Measurements from ENCODE around the gene CCDC116. TPM values are rescaled to one million over a fixed set of nuclear protein-coding genes. Genes with fewer than 3 reads are reported as not detected.

The CCDC116 gene
- total RNA-seq: 1 to 10 TPM in 2 of 6 donors, under 1 TPM in 2, not detected in 2; 0.26 to 4.2 (median 0.97) TPM

DNA sequence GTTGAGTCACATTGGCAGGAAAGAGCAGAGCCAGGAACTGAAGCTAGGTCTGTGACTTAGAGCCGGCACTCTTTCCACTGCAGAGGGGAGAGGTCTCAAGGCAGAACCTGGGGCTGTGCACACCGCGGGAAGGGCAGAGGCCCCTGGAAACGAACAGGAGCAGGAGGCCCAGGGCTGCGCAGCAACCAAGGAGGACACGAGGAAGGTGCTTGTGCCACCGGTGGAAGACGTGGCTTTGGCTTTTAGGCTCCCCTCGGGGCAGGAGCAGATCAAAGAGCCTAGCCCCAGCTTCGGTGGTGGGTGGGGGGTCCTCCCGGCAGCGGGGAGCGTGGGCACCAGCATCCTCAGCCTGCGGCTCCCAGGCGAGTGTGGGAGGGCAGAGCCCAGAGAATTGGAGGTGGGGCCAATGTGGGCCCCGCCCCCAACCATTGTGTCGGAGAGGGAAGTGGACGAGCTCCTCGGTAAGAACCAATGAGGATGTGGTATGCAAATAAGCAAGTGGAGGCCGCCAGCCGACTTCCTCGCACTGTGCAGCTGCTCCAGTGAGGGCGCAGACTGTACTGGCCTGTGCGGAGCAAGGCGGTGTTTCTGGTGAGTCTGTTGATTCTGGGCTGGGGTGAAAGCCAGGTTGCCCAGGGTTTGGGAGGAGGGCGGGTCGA is at the start of gene CCDC116:
CCDC116 (plus strand) TSS at position 524 of the 659 bp plus-strand sequence. CDS start 422 bp downstream, outside the sequence.
- TF ChIP-seq POLR2A (IDR thresholded peaks at IDR 0.05): no peak
- TF ChIP-seq, protein P1, sequence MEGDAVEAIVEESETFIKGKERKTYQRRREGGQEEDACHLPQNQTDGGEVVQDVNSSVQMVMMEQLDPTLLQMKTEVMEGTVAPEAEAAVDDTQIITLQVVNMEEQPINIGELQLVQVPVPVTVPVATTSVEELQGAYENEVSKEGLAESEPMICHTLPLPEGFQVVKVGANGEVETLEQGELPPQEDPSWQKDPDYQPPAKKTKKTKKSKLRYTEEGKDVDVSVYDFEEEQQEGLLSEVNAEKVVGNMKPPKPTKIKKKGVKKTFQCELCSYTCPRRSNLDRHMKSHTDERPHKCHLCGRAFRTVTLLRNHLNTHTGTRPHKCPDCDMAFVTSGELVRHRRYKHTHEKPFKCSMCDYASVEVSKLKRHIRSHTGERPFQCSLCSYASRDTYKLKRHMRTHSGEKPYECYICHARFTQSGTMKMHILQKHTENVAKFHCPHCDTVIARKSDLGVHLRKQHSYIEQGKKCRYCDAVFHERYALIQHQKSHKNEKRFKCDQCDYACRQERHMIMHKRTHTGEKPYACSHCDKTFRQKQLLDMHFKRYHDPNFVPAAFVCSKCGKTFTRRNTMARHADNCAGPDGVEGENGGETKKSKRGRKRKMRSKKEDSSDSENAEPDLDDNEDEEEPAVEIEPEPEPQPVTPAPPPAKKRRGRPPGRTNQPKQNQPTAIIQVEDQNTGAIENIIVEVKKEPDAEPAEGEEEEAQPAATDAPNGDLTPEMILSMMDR (IDR thresholded peaks at IDR 0.05): no peak
- TF ChIP-seq POLR2AphosphoS5 (IDR thresholded peaks at IDR 0.05): no peak
- TF ChIP-seq EP300 (IDR thresholded peaks at IDR 0.05): no peak
- Histone ChIP-seq H3K27ac (no peak within 1 kb of the TSS), H3K9me3 (no peaks in the 10 kb centered on the region), H3K4me3 (no peak within 1 kb of the TSS), H3K36me3 (peaks cover 0 to 4% (median 0%) of the 10 kb centered on the region in 4 donors), H3K4me1 (peaks cover 9 to 24% (median 14%) of the 10 kb centered on the region in 4 donors), H3K27me3 (no peaks in the 10 kb centered on the region)
- DNase-seq (no peak), ATAC-seq (ENCODE audit: low FRiP score in 2 of 2) (no peak)
- WGBS, 2 donors: 72 to 84% methylated on average over 20 to 26 of the region's 27 CpGs

GRCh38 chr22:21582801-21583740 is 49.5 kb upstream of the CCDC116 start:
- no peak overlapping the region for H3K4me3 ChIP-seq
- peaks cover 0 to 4% (median 0%) of the 10 kb centered on the region in 4 donors for H3K36me3 ChIP-seq
- no peaks in the 10 kb centered on the region for H3K27me3 ChIP-seq
- WGBS, 2 donors: 71 to 75% methylated on average over 10 of the region's 10 CpGs
- H3K9me3 ChIP-seq: no peaks in the 10 kb centered on the region
- no peak overlapping the region for H3K27ac ChIP-seq
- DNase-seq (no peak), ATAC-seq (ENCODE audit: low FRiP score in 2 of 2) (no peak)
- TF ChIP-seq EP300 (IDR thresholded peaks at IDR 0.05) (no peak), POLR2A (IDR thresholded peaks at IDR 0.05) (no peak), POLR2AphosphoS5 (IDR thresholded peaks at IDR 0.05) (no peak)
- TF ChIP-seq, protein P1 (IDR thresholded peaks at IDR 0.05): no peak
- peaks cover 34 to 72% (median 44%) of the 10 kb centered on the region in 4 donors for H3K4me1 ChIP-seq

DNA sequence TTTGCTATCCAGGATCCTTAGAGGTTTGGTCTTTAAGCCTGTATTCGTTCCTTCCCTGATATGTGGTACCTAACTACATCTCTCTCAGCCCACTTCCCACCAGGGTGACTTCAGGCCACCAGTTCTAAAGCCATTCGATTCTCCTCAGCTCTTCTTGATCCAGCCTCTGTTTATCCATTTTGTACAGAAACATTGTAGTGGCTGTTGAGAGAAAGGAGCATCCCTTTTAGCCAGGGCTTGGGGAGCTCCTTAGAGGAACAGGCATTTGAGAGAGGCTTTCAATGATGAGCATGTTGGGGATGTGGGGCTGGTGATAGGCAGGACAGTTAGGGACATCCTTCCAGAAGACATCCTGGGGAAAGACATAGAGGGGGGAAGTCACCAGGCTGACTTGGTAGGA is 47.2 kb upstream of the CCDC116 start:
- no peak overlapping the region for H3K4me3 ChIP-seq
- H3K27me3 ChIP-seq: no peaks in the 10 kb centered on the region
- H3K27ac ChIP-seq: no peak overlapping the region
- DNase-seq (no peak), ATAC-seq (ENCODE audit: low FRiP score in 2 of 2) (no peak)
- TF ChIP-seq POLR2AphosphoS5 (IDR thresholded peaks at IDR 0.05): no peak
- TF ChIP-seq EP300 (IDR thresholded peaks at IDR 0.05): no peak
- TF ChIP-seq, protein P1 (IDR thresholded peaks at IDR 0.05): no peak
- no peaks in the 10 kb centered on the region for H3K9me3 ChIP-seq
- H3K4me1 ChIP-seq: peaks cover 35 to 71% (median 38%) of the 10 kb centered on the region in 4 donors
- peaks cover 0 to 4% (median 0%) of the 10 kb centered on the region in 4 donors for H3K36me3 ChIP-seq
- 78 to 83% methylated on average over 2 of the region's 2 CpGs for WGBS, 2 donors

DNA sequence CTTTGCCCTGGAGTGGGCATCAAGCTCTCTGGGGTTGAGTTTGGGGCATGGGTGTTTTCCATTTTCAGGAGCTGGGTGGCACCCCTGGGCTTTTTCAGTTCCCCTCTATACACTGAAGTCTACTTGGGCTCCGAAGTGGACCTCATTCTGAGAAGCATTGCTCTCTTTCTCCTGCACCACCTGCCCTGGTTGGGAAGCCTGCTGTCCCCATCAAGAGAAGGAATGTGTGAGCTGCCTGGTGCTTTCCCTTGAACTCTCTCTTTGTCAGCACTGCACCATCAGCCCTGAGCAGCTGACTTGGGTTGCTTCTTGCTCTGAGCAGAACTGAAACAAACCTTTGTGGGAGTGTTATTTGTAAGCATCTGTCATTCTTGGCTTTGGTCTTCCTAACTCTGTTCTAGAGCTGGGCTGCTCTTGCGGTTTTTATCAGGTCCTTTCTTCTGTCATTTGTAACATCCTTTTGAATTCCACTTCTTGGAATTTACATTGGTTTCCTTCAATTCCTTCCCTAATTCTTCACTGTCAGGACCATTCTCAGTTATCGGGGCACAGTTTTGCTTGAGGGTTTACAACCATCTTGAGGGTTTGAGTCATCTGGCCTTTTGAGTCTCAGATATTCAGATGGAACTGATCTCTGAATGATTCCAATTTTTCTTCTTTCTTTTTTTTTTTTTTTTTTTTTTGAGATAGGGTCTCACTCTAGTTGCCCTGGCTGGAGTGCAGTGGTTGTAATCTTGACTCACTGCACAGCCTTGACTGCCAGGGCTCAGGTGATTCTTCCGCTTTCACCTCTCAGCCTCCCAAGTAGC is 44.6 kb upstream of the CCDC116 start:
- 65 to 69% methylated on average over 4 of the region's 4 CpGs for WGBS, 2 donors
- no peaks in the 10 kb centered on the region for H3K27me3 ChIP-seq

More for the DNA sequence above, 44.6 kb upstream of the CCDC116 start:
- ATAC-seq (ENCODE audit: low FRiP score in 2 of 2): peak in 1 of 2 donors; percentile 29
- Histone ChIP-seq H3K27ac (no peak overlapping the region), H3K9me3 (no peaks in the 10 kb centered on the region), H3K36me3 (peaks cover under 1 to 5% (median 4%) of the 10 kb centered on the region in 4 donors), H3K4me1 (peaks cover 37 to 70% (median 47%) of the 10 kb centered on the region in 4 donors), H3K4me3 (no peak overlapping the region)
- DNase-seq: no peak
- TF ChIP-seq EP300 (IDR thresholded peaks at IDR 0.05): no peak
- no peak for TF ChIP-seq POLR2AphosphoS5 (IDR thresholded peaks at IDR 0.05)
- TF ChIP-seq POLR2A (IDR thresholded peaks at IDR 0.05): no peak
- TF ChIP-seq, protein P1 (IDR thresholded peaks at IDR 0.05): no peak

Measured in upper lobe of left lung (tissue), 6 donors.